ENCODE measurements around the gene IGSF21.
A peak's percentile ranks its signal among the peaks of the same experiment; 100 is the strongest.

The IGSF21 gene

DNA sequence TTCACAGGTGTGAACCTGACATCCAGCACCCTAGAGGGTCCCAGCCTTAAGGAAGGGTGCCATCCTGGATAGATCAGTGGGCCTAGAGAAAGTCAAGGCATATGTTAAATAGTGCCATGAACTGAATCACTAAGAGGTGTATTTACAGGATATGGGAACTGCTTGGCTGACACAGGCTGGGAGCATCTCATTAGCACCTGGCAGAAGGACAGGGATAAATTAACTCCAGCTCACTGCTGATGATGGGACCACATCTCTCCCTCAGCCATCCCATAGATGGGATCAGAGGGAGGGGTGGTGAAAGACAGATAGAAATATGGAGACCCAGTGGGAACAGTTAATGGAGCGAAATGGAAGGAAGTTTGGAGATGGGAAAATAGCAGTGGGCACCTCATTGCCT, 122.0 kb downstream of the IGSF21 start:
- DNase-seq (ENCODE audit: low spot score): no peak

- no peak for DNase-seq (ENCODE audit: low spot score)
Measured at GRCh38 chr1:18230321-18230720, 122.7 kb downstream of the IGSF21 start.

- no peak for DNase-seq (ENCODE audit: low spot score)
Measured at GRCh38 chr1:18230840-18231239, 123.2 kb downstream of the IGSF21 start.

DNA sequence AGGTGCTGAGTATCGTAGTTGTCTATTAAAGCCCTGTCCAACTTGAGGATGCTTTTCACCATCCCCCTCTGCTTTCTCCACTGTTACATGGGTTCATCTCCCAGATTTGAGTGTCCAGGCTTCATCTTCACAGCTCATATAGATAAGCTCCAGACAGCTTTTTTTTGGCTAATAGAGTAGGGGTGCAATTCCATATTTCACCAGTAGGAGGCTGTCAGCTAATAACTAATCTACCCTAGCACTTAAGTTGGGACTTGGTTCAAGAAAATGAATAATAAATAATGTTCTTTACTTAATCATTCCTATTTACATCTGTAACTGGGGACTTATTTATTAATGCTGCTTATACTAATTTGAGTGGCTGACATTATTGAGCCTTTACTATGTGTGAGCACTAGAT, 124.5 kb downstream of the IGSF21 start:
- DNase-seq (ENCODE audit: low spot score): no peak

DNA sequence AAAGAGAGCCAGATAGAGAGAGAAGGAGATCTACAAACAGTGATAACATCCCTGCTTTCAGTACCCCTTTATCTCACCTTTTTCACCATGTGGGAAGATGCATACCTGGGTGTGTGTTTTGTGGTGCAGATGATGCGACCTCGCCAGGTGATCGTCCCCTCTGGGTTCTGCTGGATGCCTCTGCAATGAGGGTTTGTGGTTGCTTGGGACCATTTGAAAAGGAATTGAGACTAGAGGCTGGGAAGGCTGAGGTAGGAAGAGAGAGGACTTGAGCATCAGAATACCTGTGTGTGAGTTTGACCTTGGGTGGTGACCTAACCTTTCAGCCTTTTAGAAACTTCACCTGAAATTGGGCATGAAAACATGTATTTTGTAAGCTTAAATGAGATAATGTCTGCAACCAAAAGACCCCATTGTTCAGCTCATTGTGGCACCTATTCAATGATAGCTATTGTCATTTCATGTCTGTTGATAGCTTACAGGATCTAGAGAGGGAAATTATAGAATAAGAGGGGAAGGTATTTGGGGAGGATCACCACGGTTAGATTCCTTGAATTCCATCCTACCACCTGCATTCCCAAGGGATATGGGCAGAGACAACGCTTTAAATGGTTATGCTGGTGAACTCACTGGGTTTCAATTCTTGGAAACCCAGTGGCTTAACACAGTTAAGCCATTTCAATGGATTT, 125.7 kb downstream of the IGSF21 start:
- DNase-seq (ENCODE audit: low spot score): no peak

DNA sequence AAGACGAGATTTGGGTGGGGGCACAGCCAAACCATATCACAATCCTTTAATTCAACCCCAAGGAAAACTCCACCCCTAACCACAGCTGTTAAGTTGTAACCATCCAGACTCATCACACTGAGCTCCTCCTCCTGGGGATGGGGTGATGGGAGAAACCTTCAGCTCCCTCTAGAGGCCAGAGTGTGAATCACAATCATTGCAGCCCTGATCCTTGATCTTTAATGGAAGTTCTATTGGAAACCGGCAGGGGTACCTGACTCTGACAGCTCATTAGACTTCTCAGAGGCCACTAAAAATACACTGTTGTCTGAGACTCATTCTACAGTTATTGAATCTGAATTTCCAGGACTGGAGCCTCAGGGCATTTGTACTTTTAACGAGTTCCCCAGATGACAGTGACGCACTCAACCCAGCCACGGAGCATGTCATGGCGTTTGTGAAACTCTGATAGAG, 127.2 kb downstream of the IGSF21 start:
- DNase-seq (ENCODE audit: low spot score): peak; percentile 27

DNA sequence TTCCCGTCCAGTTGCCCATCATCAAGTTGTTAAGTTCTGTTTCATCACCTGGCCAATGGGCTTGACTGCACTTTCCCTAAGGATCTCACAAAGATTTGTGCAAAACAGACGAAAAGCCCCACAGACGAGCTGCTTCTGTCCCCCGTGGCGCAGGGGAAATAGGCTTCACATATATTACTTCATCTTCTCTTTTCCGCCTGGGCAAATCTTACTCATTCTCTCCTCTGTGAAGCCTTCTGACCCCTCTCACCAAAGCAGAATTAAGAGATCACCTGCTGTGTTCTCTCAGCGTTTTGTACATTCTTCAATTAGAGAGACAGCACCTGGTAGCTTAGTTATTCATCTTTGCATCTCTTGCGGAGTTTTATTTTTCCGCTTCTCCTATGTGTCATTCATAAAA, 129.8 kb downstream of the IGSF21 start:
- no peak for DNase-seq (ENCODE audit: low spot score)

DNA sequence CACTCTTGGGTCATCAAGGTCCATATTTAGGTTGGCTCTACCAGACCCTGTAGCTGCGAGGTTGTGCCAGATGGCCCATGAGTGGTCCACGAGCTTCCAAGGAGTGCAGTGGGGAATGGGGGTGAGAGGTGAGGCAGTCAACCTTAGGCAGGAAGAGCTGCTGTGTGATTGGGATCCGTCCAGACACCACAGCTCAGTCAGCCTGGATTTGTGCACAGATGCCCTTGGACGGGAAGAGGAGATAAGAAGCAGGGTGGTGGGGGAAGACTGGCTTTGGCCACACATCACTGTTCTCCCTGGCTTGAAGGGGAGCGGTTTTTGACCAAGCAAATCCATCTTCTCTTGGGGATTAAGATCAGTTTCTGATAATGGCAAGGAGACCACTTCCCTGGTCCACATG, 130.6 kb downstream of the IGSF21 start:
- DNase-seq (ENCODE audit: low spot score): no peak

DNA sequence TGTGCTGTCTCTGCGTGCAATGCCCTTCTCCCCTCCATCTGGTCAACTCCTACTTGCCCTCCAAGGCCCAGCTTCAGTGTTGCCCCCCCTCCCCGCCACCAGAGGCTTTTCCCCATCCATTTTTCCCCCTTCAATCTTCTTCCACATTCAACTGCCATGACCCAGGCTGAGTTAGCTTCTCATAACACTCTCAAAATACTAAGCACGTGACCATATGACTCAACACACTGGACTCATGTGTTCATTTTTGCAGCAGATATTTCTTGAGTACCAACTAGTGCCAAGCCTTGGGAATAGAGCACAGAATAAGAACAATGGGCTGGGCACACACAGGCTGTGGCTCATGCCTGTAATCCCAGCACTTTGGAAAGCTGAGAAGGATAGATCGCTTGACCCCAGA, 132.1 kb downstream of the IGSF21 start:
- DNase-seq (ENCODE audit: low spot score): no peak

DNA sequence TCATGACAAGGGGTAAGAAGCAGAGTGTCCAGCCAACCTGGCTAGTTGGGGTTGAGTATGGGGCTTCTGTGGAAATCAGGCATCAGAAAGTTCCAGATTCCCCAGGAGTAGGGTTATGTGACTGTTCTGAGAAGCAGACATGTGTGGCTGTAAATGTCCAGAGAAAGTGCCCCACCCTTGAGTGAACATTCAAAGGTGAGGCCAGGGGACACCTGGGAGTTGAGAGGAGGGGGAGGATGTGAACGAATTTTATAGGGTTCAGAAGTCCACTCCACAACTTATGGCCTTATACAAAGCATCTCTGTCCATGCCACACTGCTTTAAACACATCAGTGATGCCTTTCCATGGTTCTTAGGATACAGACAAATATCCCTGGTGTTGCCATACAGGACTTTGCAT, 133.3 kb downstream of the IGSF21 start:
- DNase-seq (ENCODE audit: low spot score): no peak

GRCh38 chr1:18241891-18242290, 134.3 kb downstream of the IGSF21 start:
- no peak for DNase-seq (ENCODE audit: low spot score)

DNA sequence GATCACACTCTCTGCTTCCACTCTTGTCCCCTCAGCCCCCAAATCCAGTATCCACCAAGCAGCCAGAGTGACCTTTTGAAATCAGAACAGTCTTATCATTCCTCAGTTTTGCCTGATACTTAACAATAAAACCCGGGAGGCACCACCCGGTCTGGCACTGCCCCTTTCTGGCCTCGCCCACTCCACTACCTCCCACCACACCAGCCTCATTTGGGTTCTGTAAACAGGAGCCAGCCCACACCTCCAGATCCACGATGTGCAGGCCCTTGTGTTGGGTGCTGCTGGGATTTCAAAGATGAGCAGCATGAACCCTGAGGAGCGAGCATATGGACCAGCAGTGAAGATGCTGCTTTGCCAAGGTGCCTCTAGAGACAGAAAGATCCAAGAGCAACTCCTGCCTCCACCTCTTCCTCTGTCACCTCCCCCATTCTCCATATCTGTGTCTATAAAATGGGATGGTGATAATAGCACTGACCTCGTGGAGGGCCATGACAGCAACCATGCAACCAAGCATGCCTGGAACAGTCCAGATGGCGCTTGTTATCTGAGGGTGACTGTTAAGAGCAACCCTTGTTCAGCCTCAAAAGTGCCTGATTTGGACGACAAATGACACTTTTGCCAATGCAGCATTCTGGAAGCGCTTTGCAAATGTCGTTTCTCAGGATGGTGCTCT, 136.0 kb downstream of the IGSF21 start:
- DNase-seq (ENCODE audit: low spot score): no peak

DNA sequence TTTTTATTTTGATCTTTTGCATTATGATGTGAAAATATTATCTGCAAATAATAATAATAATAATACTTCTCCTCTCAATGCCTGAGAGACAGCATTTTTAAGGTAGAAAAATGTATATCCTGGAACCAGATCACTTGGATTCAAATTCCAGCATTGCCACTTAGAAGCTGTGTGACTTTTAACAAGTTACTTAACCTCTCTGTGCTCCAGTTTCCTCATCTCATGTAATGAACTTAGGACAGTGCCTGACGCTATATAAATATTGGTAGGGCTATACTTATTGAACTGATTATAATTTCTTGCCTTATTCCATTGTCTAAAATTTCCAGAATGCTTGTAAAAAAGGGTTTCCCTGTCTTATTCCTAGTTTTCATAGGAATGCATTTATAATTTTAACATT, 137.2 kb downstream of the IGSF21 start:
- DNase-seq (ENCODE audit: low spot score): no peak

- no peak for DNase-seq (ENCODE audit: low spot score)
Measured at GRCh38 chr1:18245647-18246046, 138.0 kb downstream of the IGSF21 start.

DNA sequence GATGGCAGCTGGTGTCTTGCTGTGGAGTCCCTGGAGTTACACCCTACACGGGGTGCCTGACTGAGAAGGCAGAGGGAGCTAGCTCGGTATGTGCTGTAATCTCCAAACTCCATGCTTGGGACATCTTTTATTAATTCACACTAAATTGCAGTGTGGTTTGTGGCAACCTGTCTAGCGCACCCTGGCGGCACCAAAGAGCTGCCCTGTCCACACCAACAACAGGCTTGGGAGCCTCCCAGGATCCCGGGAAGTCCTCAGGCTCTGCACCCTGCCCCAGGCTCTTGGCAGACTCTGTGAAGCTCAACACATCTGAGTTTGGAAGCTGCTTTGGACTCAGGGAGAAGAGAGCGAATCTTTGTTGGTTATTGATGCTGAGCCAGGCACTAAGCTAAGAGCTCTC, 138.9 kb downstream of the IGSF21 start:
- no peak for DNase-seq (ENCODE audit: low spot score)

GRCh38 chr1:18247151-18247550, 139.6 kb downstream of the IGSF21 start:
- DNase-seq (ENCODE audit: low spot score): no peak

GRCh38 chr1:18249631-18250030, 142.0 kb downstream of the IGSF21 start:
- DNase-seq (ENCODE audit: low spot score): no peak

- DNase-seq (ENCODE audit: low spot score): no peak
Measured at GRCh38 chr1:18253093-18253492, 145.5 kb downstream of the IGSF21 start.

- DNase-seq (ENCODE audit: low spot score): no peak
Measured at GRCh38 chr1:18256282-18257235, 149.0 kb downstream of the IGSF21 start.

DNA sequence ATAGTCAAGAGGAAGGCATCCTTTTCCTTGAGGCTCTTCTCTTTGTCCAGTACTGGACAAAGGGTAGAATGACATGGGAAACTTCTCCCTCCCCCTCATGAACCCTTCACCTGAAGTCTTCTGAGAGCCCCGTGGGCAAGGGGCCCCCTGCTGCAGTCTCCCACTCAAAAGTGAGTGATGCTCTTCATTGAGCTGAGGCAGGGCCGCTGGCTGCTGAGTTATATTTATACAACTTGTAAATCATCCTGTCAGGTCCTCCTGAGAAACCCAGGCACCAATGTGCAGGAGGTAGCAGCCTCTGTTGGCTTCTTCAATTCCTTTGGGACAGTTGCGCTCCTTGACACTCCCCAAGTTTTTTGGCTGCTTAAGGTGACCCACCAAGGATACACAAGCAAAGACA, 150.2 kb downstream of the IGSF21 start:
- DNase-seq (ENCODE audit: low spot score): no peak

DNA sequence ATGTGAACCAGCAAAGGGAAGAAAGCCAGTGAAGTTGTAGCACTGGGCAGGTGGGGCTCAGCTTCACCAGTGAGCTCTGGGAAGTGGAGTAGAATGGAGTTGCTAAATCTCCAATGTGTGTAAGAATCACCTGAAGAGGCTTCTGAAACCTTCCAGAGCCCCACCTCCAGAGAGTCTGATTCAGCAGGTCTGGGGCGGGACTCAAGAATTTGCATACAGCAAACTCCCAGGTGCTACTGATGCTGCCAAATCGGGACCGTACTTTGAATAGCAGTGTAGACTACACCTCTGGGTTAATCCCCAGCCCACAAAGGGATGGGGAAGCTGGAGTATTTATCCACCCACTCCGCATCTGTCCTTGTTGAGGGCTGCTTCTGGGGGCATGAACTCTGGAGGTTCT, 154.3 kb downstream of the IGSF21 start:
- DNase-seq (ENCODE audit: low spot score): no peak

DNA sequence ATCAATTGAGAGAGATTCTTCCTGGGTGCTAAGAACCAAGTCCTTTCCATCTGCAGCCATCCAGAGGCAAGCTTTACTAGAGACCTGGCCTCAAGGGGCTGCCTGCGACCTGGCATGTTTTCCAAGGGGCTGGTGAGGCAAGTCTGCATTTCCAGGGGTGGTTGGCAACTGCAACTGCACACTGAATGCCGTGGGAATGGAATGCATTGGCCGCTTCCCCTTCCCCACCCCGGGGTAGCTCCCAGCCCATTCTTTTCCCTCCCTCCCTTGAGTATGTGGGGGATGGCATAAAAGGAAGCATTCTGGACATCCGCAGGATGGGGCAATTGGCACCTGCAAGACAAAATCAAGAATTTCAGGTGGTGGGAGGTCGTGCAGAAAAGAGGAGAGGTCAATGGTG, 155.1 kb downstream of the IGSF21 start:
- DNase-seq (ENCODE audit: low spot score): no peak

All from hematopoietic multipotent progenitor cell treated with erythropoietin and hydrocortisone succinate and interleukin-3 and kit ligand, for 17 days (in vitro differentiated cells).